HG02798 (cell line): ENCODE measurements around the gene FRG2B.
"Not testable (repeated sequence)": the region's sequence is repeated elsewhere in the genome, so short reads cannot be mapped to it uniquely, and the experiment has no call there.

Experiments
- ATAC-seq: cut with Tn5 transposase; IDR thresholded peaks from one replicate; pipeline ENCODE4 v1.9.1; 2021; ENCODE audit warnings: mild to moderate bottlenecking; ENCODE audit not compliant: unreplicated experiment, poor library complexity

The FRG2B gene

GRCh38 chr10:133600657-133601056, 25.9 kb downstream of the FRG2B start:
- no peak for ATAC-seq

- not testable (repeated sequence) for ATAC-seq
Observed at GRCh38 chr10:133599869-133600268, 26.7 kb downstream of the FRG2B start.

- no peak for ATAC-seq
Observed at GRCh38 chr10:133592716-133593115, 33.9 kb downstream of the FRG2B start.

GRCh38 chr10:133590970-133591359, 35.6 kb downstream of the FRG2B start:
- ATAC-seq, result no peak

GRCh38 chr10:133590226-133590969, 36.2 kb downstream of the FRG2B start:
- ATAC-seq, result no peak

- ATAC-seq, result not testable (repeated sequence)
Observed at GRCh38 chr10:133577037-133577436, 49.6 kb downstream of the FRG2B start.
